Left hindlimb (tissue), 1 donor: ENCODE measurements around the gene CROCC.
"Not testable (repeated sequence)": the region's sequence is repeated elsewhere in the genome, so short reads cannot be mapped to it uniquely, and the experiment has no call there.

Experiments
- DNase-seq: peaks from one replicate; pipeline ENCODE4 v3.0.0-alpha.2; 2018

Gene CROCC

DNA sequence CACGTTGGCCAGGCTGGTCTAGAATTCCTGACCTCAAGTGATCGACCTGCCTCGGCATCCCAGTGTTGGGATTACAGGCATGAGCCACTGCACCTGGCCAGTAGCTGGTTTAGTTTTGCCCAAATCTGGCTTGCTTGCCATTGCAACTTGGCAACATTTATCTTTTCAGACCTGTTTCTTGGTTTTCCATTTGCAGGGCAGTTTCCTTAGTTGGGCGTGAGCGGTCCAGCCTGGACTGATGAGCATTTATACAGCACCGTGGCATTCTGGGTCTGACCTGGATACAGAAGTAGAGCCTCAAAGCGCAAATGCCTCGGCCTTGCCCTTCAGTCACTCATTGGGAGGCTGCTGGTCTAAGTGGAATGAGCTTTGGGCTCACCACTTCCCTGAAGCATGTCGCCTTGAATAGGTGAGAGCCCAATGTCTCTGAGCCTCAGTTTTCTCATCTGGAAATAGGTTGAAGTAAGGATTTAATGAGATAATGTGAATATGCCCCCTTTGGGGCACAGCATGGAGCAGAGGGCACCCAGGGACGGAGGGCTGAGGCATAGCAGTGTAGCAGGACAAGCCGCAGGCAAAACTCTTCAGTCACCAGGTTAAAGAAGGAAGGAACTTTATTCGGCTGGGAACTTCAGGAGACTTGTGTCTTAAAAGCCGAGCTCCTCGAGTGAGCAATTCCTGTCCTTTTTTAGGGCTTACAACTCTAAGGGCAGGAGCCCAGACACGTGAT, 2.6 kb upstream of the CROCC start:
- DNase-seq = not testable (repeated sequence)

DNA sequence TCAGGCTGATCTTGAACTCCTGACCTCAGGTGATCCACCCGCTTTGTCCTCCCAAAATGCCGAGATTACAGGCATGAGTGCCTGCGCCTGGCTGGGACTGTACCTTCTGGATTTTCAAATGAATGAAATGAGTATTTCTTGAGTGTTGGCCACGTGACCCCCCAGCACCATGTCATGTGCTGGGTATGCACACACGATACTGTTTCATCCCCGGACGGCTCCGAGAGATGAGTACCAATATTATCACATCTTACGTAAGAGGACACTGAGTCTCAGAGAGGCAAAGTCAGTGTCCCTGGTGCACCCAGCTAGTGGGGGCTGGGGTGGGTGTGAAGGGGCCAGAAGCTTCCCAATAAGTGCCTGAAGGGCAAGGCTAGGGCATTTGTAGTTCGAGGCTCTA, 780 bp upstream of the CROCC start:
- no peak for DNase-seq

DNA sequence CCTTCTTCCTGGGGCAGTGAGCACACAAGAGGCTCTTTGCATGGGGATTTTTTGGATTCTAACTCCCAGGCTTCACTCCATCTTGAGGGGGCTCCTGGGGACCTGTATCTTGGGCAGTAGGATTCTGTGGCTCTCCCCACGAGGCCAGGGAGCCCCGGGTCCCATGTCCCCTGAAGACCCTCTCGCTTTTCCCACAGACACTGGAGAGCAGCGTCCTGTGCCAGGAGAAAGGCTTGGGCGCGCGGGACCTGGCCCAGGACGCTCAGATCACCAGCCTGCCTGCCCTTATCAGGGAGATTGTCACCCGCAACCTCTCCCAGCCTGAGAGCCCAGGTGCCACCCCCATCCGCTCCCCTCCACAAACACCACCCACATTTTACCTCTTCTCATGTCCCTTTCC, 735 bp downstream of the CROCC start:
- DNase-seq = no peak

DNA sequence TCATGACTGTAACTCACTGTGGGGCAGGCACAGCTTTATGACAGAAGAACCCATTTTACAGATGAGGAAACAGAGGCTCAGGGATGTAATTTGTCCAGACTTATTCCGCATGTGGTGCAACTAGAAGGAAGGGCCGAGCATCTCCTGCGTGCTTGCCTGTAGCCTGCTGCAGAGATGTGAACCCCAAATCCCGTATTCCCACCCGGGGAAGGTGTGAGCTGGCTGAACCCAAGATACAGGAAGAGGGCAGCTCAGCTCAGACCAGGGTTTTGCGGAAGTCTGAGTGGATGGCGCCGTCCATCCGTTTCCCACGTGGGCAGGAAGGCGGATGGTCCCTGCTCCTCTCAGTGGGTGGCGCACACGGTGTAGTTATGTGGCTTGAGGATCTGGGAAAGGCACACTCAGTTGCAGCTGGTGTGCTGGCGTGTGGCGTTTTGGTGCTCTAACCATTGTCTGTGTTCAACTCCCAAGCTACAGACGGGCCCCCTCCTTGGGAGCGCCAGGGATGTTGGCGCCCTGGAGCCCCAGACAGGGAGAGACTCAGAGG, 1.2 kb downstream of the CROCC start:
- DNase-seq = no peak

DNA sequence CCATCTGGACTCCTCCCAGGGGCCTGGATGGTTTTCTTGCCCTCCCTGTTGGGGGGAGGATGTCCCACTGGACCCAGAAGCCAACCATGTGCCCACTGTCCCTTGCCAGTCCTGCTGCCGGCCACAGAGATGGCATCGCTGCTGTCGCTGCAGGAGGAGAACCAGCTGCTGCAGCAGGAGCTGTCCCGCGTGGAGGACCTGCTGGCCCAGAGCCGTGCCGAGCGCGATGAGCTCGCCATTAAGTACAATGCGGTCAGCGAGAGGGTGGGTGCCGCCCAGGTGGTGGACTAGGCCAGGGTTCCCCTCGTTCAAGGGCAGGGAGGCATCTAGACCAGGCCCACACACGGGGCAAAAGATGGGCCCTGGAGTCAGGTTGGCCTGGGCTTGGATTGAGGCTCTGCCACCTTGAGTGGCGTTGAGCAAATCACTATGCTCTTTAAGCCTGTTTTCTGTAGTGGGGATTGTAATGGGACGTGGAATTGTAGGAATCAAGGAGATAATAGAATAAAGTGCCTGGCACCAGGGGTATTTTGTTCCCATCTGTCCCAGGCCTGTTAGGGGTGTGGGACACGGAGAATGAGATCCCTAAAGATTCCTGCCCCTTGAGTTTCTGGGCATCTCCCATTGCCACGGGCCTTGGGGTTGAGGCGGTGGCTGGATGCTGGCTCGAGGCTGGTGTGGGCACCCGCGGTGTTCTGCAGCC, 2.6 kb downstream of the CROCC start:
- DNase-seq = no peak

DNA sequence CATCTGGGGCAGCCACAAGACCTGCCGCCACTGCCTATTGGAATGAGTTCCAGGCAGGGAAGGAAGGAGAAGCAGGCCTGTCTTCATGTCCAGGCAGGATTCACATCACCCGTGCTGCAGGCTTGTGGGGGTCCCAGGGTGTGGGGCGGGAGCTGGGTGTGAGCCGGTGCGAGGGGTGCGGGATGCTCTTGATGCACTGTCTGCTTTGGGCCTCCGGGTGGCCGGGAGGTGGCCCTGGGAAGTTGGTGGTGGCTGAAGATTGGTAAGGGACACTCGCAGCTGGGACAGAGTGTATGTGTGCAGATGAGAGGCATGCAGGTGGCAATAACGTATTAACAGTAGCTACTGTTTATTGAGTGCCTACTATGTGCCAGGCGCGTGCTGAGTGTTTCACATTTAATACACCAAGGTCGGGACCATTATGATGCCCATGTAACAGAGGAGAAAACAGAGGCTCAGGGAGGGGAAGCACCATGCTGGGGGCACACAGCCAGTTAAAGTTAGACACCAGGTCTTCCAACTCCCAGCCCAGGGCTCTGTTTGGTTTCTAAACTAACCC, 3.3 kb downstream of the CROCC start:
- DNase-seq = no peak

DNA sequence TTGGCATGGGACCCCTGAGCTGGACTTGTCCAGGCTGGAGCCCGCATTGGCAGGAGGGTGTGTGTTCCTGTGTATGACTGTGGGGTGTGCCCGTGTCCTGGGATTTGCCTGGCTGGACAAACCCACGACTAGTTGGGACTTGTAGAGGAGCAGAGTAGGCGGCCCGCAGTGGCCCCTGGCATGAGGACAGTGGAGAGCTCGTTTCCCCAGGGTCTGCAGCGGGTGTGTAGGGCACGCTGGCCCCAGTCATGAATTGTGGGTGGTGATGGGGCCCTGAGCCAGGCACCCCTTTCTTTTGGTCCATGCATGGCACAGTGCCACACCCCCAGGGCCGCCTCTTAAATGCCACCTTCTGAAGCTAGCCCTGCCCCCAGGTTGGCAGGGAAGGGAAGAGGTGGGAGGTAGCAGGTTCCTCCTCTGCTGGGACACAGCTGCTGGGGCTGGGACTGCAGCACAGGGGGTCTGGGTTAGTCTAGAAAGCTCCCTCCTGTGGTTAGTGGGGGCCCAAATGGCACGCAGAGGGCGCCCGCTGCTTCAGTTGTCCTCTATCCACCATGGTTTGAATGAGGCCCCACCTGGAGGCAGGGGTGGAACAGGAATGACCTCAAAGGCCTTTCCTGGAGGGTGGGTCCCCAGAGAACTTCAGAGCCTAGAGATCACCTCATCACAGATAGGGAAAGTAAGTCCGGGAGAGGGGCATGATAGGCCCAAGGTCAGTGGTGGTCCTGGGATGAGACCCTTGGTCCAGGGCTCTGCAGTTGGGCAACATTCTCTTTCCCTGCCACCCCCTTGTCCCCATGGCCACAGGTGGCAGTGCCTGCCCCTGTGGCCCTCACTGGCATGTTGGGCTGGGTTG, 4.1 kb downstream of the CROCC start:
- DNase-seq = peak; percentile 36

DNA sequence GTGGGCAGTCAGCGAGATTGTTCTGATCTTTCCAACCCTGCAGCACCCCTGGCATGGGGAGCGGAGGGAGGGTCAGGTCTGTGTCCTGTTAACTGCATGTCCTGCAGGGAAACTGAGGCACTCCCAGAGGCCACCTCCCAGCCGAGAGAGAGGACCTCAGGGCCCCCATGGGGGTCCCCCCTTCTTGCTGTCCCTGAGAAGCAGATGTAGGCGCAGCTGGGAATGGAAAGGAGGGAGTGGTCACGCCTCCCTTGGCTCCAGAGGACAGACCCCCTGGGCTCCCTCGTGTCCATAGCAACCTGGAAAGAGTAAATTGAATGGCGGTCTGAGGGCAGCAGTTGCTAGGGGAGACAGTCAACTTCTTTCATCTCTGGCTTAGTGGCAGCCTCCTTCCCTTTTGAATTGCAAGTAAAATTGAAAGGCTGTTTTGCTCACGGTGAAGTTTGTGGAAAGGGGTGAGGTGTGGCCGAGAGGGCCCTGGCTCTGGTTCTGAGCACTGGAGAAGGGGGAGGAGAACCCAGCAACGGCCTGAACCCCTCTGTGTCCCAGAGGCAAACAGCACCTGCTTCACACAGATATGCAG, 4.9 kb downstream of the CROCC start:
- peak; percentile 52 for DNase-seq

DNA sequence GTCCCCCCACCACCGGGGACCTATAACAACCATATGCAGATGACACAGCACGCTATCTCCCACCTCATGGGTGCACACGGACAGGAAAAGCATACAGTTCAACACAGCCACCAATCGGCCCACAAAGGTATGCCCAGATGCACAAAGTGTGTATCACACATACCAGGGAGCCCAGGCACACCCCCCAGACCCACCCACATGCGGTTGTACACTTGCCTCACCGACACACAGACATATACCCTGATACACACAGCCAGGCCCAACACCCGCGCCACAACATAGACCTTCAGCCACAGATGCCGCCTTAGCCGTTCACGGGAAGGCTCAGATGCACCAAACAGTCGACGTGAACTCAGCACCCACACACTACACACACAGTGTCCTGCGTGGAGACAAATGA, 5.5 kb downstream of the CROCC start:
- DNase-seq = peak; percentile 13

DNA sequence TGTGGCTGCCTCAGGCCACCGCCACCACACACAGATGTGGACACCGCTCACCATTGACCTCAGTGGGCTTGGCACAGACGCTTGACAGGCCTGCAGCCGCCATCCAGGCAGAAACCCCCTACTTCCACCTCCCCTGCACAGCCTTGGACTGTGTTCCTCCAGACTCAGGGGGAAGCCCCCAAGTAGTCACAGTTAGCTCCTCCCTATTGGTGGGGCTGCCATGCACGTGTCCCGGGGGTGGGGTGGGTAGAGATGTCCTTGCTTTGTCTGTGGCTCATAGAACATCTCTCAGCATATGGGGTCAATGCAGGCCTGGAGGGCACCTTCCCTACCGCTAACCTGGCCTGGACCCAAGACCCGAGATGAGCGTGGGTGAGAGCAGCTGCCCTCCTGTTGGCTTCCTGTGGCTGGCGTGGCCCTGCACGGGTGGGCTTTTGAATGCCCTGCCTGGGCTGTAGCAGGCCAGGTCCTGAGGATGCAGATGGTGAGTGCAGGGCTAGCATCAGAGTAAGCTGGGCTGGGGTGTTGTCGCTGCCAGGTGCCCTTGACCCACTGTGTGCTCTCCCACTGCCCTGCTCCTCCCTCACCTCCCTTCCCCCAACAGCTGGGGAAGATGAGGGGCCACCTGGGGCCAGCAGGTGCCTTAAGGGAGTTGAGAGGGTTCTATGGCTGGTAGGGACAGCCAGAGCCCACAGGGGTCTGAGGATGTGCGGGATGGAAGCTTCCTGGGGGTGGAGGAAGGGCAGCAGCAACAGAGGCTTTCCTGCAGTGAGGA, 6.2 kb downstream of the CROCC start:
- DNase-seq = peak; percentile 24

DNA sequence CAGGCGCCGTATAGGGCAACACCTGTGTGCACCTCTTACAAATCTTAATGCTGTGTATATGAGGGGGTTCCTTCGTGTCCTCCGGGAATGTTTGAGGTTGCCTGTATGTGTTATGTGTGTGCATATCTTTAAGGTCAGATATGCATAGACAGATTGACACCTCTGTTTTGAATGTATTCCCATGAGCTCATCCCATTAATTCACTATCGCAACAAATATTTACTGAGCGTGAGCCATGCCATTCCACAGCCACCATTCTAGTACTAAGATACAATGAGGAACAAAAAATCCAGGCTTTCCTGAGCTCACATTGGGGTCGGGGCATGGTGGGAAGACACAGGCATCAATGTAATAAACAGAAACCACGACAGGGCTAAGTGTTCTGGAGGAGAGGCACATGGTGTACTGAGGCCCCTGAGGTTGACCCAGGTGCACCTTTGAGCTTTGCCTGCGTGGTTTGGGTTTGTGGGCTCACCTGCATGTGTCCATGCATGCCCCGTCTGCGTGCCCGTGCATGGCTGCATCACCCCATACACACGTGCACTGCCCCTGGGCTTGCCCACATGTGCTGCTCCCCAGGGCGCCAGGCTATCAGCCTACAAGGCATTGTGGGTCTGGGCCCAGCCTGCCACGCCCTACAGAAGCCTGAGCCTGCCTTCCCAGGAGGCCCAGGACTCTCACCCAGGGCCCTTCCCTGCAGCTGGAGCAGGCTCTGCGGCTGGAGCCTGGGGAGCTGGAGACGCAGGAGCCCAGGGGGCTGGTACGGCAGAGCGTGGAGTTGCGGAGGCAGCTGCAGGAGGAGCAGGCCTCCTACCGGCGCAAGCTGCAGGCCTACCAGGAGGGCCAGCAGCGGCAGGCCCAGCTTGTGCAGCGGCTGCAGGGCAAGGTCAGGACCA, 7.7 kb downstream of the CROCC start:
- DNase-seq = peak; percentile 26

DNA sequence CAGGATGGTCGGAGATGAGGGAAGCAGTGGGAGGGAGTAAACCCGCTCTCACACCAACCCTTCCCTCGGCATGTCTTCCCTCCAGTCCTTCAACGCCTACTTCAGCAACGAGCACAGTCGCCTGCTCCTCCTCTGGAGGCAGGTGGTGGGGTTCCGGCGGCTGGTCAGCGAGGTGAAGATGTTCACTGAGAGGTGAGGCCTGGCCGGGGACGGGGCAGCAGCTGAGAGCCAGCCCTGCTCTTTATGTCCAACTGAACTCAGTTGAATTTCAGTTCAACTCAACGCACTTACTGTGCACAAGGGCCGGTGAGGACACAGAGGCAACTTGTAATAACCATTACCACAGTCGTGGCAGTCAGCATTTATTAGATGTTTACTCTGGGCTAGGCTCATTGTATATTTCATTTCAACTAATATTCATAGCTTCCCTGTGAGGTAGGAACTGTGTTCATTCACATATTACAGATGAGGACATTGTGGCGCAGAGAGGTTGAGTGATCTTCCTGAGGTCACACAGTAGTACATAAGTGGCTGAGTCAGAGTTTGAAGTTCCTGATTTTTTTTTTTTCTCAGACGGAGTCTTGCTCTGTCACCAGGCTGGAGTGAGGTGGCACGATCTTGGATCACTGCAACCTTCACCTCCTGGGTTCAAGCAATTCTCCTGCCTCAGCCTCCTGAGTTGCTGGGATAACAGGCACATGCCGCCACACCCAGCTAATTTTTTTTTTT, 9.6 kb downstream of the CROCC start:
- DNase-seq = peak; percentile 6

DNA sequence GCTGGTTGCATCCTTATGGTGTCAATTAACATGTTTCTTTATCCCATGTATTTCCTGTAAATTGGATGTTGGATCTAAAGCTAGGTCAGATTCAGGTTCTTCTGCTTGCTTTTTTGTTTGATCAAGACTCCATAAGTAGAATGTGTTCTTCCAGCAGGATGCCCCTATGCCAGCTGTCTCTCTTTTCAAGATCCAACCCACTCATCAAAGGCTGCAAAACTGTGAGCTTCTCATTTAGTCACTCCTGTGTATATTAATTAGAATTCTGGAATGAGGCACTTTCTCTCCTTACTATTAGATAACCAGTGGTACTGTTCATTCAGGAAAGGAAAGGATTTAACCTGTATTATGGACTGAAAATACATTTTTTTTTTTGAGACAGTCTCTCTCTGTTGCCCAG, 12.2 kb downstream of the CROCC start:
- not testable (repeated sequence) for DNase-seq

DNA sequence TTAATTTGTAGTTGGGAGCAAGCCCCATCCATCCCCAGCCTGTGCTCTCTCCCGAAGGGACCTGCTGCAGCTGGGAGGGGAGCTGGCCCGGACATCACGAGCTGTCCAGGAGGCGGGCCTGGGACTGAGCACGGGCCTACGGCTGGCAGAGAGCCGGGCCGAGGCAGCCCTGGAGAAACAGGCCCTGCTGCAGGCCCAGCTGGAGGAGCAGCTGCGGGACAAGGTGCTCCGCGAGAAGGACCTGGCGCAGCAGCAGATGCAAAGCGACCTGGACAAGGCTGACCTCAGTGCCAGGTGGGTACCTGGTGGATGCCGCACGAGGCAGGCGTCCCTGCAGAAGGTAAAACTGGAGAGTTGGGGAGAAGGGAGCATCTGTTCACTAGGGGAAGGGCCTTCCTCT, 14.8 kb downstream of the CROCC start:
- DNase-seq = not testable (repeated sequence)

DNA sequence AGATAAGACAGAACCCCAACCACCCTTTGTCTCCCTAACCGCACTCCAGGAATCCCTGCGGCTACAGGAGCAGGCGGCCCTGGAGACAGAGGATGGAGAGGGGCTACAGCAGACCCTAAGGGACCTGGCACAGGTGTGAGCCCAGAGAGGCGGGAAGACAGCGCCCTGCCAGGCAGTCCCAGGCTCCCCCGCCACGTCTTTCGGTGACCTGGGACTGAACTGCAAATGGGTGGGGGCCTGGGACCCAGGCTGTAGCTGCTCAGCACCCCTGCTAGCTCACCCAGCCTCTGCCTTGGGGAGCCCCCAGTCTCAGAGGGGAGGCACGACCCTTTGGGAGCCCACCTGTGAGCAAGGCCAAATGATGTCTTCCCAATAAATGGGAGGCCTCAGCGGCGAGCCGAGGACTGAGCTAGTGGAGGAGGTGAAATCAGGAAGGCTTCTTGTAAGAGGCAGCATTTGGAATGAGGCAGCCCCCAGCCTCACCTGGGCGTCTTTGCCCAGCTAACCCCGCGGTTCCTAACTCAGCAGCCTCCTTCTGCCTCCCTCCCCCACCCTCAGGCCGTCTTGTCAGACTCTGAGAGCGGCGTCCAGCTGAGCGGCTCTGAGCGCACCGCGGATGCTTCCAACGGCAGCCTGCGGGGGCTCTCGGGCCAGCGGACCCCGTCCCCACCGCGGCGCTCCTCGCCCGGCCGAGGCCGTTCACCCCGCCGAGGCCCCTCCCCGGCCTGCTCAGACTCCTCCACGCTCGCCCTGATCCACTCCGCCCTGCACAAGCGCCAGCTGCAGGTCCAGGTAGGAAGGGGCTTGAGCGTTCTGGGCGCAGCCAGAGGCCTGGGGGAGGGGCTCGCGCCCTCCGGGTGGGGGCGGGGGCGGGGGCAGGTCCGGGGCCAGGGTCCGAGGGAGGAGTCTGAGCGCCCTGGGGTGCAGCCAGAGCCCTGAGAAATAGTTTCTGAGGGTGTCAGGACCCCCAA, 16.9 kb downstream of the CROCC start:
- DNase-seq = no peak

DNA sequence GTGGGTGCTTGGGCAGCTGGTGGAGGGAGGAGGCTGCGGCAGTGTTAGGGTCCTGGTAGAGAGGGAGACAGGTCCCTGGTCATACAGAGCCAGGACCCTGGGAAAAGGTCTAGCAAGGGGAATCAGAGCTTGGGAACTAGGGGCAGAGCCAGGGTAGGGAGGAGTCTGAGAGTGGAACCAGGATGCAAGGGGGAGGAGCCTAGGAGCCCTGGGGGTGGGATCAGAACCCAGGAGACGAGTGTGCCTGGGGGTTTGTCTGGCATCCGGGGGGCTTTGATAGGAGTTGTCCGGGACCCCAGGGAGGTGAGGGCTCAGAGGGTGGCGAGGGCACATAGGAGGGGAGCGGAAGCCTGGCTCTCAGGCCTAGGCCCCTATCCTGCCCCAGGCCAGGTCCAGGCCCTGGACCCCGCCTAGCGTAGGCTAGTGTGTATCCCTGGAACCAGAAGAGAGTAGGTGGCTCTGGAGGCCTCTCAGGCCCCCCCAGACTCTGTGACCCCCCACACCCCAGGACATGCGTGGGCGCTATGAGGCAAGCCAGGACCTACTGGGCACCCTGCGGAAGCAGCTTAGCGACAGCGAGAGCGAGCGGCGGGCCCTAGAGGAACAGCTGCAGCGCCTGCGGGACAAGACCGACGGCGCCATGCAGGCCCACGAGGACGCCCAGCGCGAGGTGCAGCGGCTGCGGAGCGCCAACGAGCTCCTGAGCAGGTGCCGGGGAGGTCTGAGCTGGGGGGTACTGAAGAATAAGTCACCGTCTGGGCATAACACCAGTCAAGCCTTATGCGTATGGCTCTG, 17.9 kb downstream of the CROCC start:
- DNase-seq = not testable (repeated sequence)

DNA sequence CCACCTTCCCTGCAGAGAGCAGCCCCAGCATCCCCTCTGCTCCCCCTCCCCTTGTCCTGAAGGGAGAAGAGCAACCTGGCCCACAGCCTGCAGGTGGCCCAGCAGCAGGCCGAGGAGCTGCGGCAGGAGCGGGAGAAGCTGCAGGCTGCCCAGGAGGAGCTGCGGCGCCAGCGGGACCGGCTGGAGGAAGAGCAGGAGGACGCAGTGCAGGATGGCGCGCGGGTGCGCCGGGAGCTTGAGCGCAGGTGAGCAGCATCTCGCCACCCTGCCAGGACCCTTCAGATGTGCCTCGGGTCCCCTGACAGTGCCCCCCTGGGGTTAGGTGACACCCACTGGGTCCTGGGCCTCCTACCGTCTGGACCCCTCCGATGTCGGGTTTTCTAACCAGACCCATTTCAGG, 22.3 kb downstream of the CROCC start:
- no peak for DNase-seq

DNA sequence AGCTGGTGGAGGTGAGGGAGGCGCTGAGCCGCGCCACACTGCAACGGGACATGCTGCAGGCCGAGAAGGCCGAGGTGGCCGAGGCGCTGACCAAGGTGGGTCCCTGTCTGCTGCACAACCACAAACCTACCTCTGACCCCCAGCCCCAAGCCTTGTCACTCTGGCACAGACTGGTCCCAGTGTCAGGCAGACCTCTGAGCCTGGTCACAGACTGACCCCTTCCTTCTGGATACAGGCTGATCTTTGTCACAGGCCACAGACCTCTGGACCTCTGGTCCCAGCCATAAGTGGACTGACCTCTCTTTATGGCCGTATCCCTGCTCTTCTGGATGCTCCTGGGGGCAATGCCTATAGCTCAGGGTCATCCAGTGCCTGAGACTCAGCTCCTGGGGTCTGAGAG, 23.8 kb downstream of the CROCC start:
- DNase-seq = not testable (repeated sequence)
